Endodermal cell (in vitro differentiated cells): ENCODE data around the gene NIPAL4. TPM values are rescaled to one million over a fixed set of nuclear protein-coding genes. Genes with fewer than 3 reads are reported as not detected.
"Not testable (repeated sequence)": the region's sequence is repeated elsewhere in the genome, so short reads cannot be mapped to it uniquely, and the experiment has no call there.

Source experiments
- DNase-seq: peaks from one replicate; pipeline ENCODE4 v3.0.0-alpha.2; 2017
- H3K27ac ChIP-seq: 2 replicates; pipeline ENCODE4 v1.5.1; 2013; ENCODE audit warnings: mild to moderate bottlenecking, low read depth, low read length, moderate library complexity
- H3K27me3 ChIP-seq: 2 replicates; pipeline ENCODE4 v1.6.1; 2013; ENCODE audit warnings: mild to moderate bottlenecking, low read length, moderate library complexity; ENCODE audit not compliant: insufficient read depth, control insufficient read depth, poor library complexity, severe bottlenecking
- H3K36me3 ChIP-seq: 2 replicates; pipeline ENCODE4 v1.7.0; 2013; ENCODE audit warnings: mild to moderate bottlenecking, low read length, moderate library complexity; ENCODE audit not compliant: control insufficient read depth, insufficient read depth
- H3K4me1 ChIP-seq: one replicate; pipeline ENCODE4 v1.7.0; 2013; ENCODE audit warnings: low read length; ENCODE audit not compliant: control insufficient read depth, insufficient read depth
- H3K4me3 ChIP-seq: 2 replicates; pipeline ENCODE4 v1.5.1; 2013; ENCODE audit warnings: mild to moderate bottlenecking, low read length, moderate library complexity
- H3K9ac ChIP-seq: 2 replicates; pipeline ENCODE4 v1.6.1; 2013; ENCODE audit warnings: mild to moderate bottlenecking, low read length, moderate library complexity; ENCODE audit not compliant: poor library complexity, severe bottlenecking; ENCODE audit errors: extremely low read depth
- H3K9me3 ChIP-seq: 2 replicates; pipeline ENCODE4 v1.6.1; 2013; ENCODE audit warnings: mild to moderate bottlenecking, low read length, moderate library complexity; ENCODE audit not compliant: control insufficient read depth
- H3K27ac Mint-ChIP-seq: 2 replicates; pipeline ENCODE4 v1.8.0; 2020; ENCODE audit warnings: mixed read lengths
- H3K27me3 Mint-ChIP-seq: 2 replicates; pipeline ENCODE4 v1.8.0; 2021; ENCODE audit warnings: mild to moderate bottlenecking, mixed read lengths; ENCODE audit not compliant: insufficient read depth
- H3K36me3 Mint-ChIP-seq: 2 replicates; pipeline ENCODE4 v1.8.0; 2020; ENCODE audit warnings: low read depth, mixed read lengths
- H3K4me1 Mint-ChIP-seq: 2 replicates; pipeline ENCODE4 v1.8.0; 2020; ENCODE audit warnings: mixed read lengths
- H3K4me3 Mint-ChIP-seq: 2 replicates; pipeline ENCODE4 v1.8.0; 2020; ENCODE audit warnings: mild to moderate bottlenecking, moderate library complexity, mixed read lengths
- H3K9me3 Mint-ChIP-seq: 2 replicates; pipeline ENCODE4 v1.8.0; 2020; ENCODE audit warnings: mild to moderate bottlenecking, mixed read lengths
- CTCF ChIP-seq: fragments of 200-600 bp; sonication (generic); conservative IDR thresholded peaks from 2 replicates; pipeline ENCODE4 v1.5.0; 2021; ENCODE audit warnings: antibody characterized with exemption, mild to moderate bottlenecking
- WGBS, 2 experiments: methylation state at CpG; one replicate each; pipeline versions ENCODE4 v1.1.5 to v1.1.7; 2013; ENCODE audit warnings: missing lambda C conversion rate in 2 of 2, mixed read lengths in 1 of 2; ENCODE audit not compliant: insufficient coverage in 1 of 2, insufficient read length in 1 of 2; 5-methylcytosine and 5-hydroxymethylcytosine counted together
- long read RNA-seq, 4 experiments: library from polyadenylated mRNA in 2 of 4; library from RNA in 1 of 4; library from capped mRNA in 1 of 4; stranded (forward) in 3 of 4; unstranded in 1 of 4; transcript quantifications; one replicate each; pipeline ENCODE4 v2.0.0, GENCODE V29; 2020 to 2021; ENCODE audit warnings: inconsistent platforms in 1 of 4
- polyA plus RNA-seq, 2 experiments: library from polyadenylated mRNA; stranded (reverse); fragments of 50-300 nt; gene quantifications; one replicate each; pipeline ENCODE4 v1.2.3, GENCODE V29; 2013
- total RNA-seq, 2 donors: library from RNA; stranded (reverse); fragmentation: NEBNext Ultra II Directional in 1 of 2; extraction: Animal tissue kit (Norgen Biotek cat#: 25700) in 1 of 2; gene quantifications; 2 replicates in 1 of 2; 3 replicates in 1 of 2; pipeline ENCODE4 v1.2.1, GENCODE V29; 2021

NIPAL4 gene
- total RNA-seq = not detected
- 0.71 TPM for polyA plus RNA-seq (2013, experiment 1 of 2)
- polyA plus RNA-seq (2013, experiment 2 of 2) = 0.79 TPM
- long read RNA-seq, experiment 1 = 0 reads
- long read RNA-seq, experiment 2 = 0 reads
- long read RNA-seq, experiment 3 = 0 reads
- long read RNA-seq, experiment 4 = 0 reads

DNA sequence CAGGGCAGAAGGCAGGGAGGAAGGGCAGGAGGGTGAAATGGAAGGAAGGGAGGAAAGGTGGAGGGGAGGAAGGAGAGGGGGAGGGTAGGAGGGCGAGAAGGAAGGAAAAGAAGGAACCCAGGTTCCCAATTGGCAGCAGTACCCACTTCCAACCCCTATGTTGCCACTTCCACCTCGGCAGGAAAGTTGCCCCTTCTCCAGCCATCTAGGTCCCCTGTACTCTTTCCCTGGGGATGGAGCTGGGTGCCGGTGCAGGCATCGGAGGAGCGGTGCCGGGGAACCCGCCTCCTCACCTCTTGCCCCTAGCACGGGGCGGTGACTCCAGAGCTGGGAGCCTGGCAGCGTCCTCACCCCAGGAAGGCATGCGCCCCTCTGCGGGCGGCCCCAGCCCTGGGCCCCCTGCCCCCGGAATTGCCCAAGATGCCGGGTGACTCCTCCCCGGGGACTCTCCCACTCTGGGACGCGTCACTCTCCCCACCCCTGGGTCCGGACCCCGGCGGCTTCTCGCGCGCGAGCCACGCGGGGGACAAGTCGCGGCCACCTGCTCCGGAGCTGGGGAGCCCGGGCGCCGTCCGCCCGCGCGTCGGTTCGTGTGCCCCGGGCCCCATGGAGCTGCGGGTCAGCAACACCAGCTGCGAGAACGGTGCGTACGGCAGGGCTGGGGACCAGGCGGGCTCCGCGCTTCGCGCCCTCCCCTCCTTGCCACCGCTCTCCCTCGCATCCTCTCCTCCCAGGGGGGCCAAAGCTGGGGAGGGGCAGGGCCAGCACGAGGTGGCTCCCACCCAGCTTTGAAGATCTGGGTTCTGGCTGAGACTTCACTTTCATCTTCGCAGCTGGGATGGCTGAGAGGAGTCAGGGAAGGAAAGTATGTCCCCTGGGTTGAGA, at the start of gene NIPAL4:
Gene NIPAL4 (plus strand): TSS at position 499 of the 885 bp plus-strand sequence. CDS start 108 bp downstream, at position 607.
- Histone ChIP-seq H3K9me3 (no peaks in the 10 kb centered on the region), H3K9ac (no peak within 1 kb of the TSS), H3K27ac (no peak within 1 kb of the TSS), H3K4me3 (peak within 1 kb of the TSS; percentile 75), H3K27me3 (peaks cover 48% of the 10 kb centered on the region), H3K36me3 (no peaks in the 10 kb centered on the region), H3K4me1 (peaks cover 2% of the 10 kb centered on the region)
- no peak for TF ChIP-seq CTCF
- H3K27ac Mint-ChIP-seq = no peak within 1 kb of the TSS
- peak; percentile 73 for DNase-seq
- no peaks in the 10 kb centered on the region for H3K9me3 Mint-ChIP-seq
- peaks cover 7% of the 10 kb centered on the region for H3K4me1 Mint-ChIP-seq
- no peaks in the 10 kb centered on the region for H3K36me3 Mint-ChIP-seq
- peak within 1 kb of the TSS; percentile 58 for H3K4me3 Mint-ChIP-seq
- 0 to 3% methylated on average over 5 to 53 of the region's 54 CpGs for WGBS, 2 experiments
- peaks cover 62% of the 10 kb centered on the region for H3K27me3 Mint-ChIP-seq

DNA sequence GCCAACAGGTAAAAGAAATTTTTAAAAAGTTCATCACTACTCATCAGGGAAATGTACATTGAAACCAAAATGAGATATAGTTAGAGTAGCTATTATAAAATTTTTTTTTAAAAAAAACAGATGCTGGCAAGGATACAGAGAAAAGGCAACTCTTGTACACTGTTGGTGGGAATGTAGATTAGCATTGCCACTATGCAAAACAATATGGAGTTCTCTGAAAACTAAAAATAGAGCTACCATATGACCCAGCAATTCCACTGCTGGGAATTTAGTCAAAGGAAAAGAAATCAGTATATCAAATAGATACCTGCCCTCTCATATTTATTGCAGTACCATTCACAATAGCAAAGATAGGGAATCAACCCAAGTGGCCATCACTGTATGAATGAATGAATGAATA, 44.2 kb upstream of the NIPAL4 start:
- no peak overlapping the region for H3K4me3 ChIP-seq

DNA sequence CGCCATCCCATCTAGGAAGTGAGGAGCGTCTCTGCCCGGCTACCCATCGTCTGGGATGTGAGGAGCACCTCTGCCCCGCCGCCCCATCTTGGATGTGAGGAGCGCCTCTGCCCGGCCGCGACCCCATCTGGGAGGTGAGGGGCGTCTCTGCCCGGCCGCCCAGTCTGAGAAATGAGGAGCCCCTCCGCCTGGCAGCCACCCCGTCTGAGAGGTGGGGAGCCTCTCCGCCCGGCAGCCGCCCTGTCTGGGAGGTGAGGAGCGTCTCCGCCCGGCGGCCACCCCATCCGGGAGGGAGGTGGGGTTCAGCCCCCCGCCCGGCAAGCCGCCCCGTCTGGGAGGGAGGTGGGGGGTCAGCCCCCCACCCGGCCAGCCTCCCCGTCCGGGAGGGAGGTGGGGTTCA, 40.5 kb upstream of the NIPAL4 start:
- H3K4me1 ChIP-seq, H3K9ac ChIP-seq, H3K27me3 Mint-ChIP-seq, H3K27ac ChIP-seq, H3K27ac Mint-ChIP-seq, H3K4me3 Mint-ChIP-seq, H3K27me3 ChIP-seq, H3K4me1 Mint-ChIP-seq, H3K36me3 ChIP-seq, H3K4me3 ChIP-seq, DNase-seq, H3K36me3 Mint-ChIP-seq: not testable (repeated sequence)
- 96% methylated on average over 25 of the region's 30 CpGs; no CpG with 5 or more reads in 1 of the 2 experiments for WGBS, 2 experiments
- H3K9me3 Mint-ChIP-seq = peaks cover 56% of the 10 kb centered on the region
- peaks cover 20% of the 10 kb centered on the region for H3K9me3 ChIP-seq

More for the DNA sequence above, 44.2 kb upstream of the NIPAL4 start:
- Mint-ChIP-seq H3K27ac (no peak overlapping the region), H3K36me3 (peaks cover 7% of the 10 kb centered on the region), H3K4me3 (no peak overlapping the region), H3K4me1 (no peaks in the 10 kb centered on the region), H3K9me3 (peaks cover 52% of the 10 kb centered on the region), H3K27me3 (peaks cover 11% of the 10 kb centered on the region)
- no peak overlapping the region for H3K9ac ChIP-seq
- H3K36me3 ChIP-seq = no peaks in the 10 kb centered on the region
- no peaks in the 10 kb centered on the region for H3K4me1 ChIP-seq
- no peak for DNase-seq
- no peak for TF ChIP-seq CTCF
- no peaks in the 10 kb centered on the region for H3K27me3 ChIP-seq
- no peak overlapping the region for H3K27ac ChIP-seq
- H3K9me3 ChIP-seq = peaks cover 11% of the 10 kb centered on the region

- not testable (repeated sequence) for H3K4me1 Mint-ChIP-seq
Measured at GRCh38 chr5:157429920-157430319, 30.1 kb upstream of the NIPAL4 start.

More at GRCh38 chr5:157429920-157430319, 30.1 kb upstream of the NIPAL4 start:
- peaks cover 20% of the 10 kb centered on the region for H3K27me3 Mint-ChIP-seq
- H3K4me3 ChIP-seq, H3K36me3 Mint-ChIP-seq, DNase-seq, H3K4me3 Mint-ChIP-seq, H3K4me1 ChIP-seq, H3K36me3 ChIP-seq, H3K27me3 ChIP-seq, H3K27ac ChIP-seq, H3K27ac Mint-ChIP-seq, H3K9ac ChIP-seq: not testable (repeated sequence)
- peaks cover 15% of the 10 kb centered on the region for H3K9me3 ChIP-seq
- WGBS, 2 experiments = 95 to 96% methylated on average over 4 to 5 of the region's 5 CpGs
- H3K9me3 Mint-ChIP-seq = peaks cover 17% of the 10 kb centered on the region
